Measurements from ENCODE around the gene SRGAP2C.
"Not testable (repeated sequence)": the region's sequence is repeated elsewhere in the genome, so short reads cannot be mapped to it uniquely, and the experiment has no call there.

SRGAP2C gene

DNA sequence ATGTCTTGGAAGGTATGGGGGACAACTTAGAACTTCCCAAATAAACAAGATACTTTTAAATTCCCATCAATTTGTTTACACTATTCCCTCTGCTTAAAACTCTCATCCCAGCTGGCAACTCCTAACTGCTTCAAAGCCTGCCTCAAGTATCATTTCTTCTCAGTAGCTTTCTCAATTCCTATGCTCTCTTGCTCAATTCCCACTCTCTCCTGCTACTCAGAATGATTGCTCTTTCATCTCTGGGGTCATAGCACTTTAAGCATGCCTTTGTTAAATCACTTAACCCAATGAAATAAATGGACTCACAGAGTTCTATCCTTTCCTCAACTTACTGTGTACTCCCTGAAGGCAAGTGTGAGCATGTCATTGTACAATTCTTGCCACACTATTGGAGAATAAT lies 19.5 kb upstream of the SRGAP2C start:
- H3K9me3 ChIP-seq; H3K36me3 ChIP-seq (replicated peaks); H3K4me3 ChIP-seq; in situ Hi-C loops (cut with MboI; ENCODE audit: low sequenced_read_pairs); DNase-seq (ENCODE audit: low spot score in 2 of 2); H3K4me1 ChIP-seq; H3K27me3 ChIP-seq (ENCODE audit: low read depth): not testable (repeated sequence)

GRCh38 chr1:121167225-121167738 lies 17.5 kb upstream of the SRGAP2C start:
- DNase-seq (ENCODE audit: low spot score in 2 of 2); in situ Hi-C loops (cut with MboI; ENCODE audit: low sequenced_read_pairs); H3K4me3 ChIP-seq; H3K27me3 ChIP-seq (ENCODE audit: low read depth); H3K4me1 ChIP-seq; H3K9me3 ChIP-seq; H3K36me3 ChIP-seq (replicated peaks): not testable (repeated sequence)

DNA sequence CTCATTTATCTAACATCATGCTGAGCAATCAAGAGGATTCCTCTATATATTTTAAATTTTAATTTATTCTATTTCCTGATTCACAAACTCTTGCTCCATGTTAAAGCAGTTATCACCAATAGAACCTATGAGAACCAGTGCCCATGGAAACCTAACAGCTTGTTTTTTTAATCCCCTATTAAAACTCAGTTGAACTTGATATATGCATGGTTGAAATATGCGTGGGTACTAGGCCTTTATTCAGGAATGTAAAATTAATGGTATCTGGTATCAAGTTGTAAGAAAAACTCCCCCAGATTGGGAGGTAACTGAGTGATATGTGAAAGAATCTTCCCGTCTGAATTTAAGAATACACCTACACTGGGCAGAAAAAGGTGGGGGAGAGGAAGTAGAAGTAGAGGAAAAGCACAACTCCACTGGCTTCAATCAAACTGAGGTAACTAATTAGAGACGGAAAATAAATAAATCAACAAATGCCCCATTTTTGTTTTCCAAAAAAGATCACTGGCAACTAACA lies 16.6 kb upstream of the SRGAP2C start:
- in situ Hi-C loops (cut with MboI; ENCODE audit: low sequenced_read_pairs): not testable (repeated sequence)

GRCh38 chr1:121176649-121177048 lies 8.1 kb upstream of the SRGAP2C start:
- DNase-seq (ENCODE audit: low spot score in 2 of 2); H3K27me3 ChIP-seq (ENCODE audit: low read depth); H3K4me1 ChIP-seq; H3K4me3 ChIP-seq; H3K9me3 ChIP-seq; in situ Hi-C loops (cut with MboI; ENCODE audit: low sequenced_read_pairs); H3K36me3 ChIP-seq (replicated peaks): not testable (repeated sequence)

More for the DNA sequence above, 16.6 kb upstream of the SRGAP2C start:
- H3K9me3 ChIP-seq; H3K36me3 ChIP-seq (replicated peaks); H3K4me1 ChIP-seq; H3K4me3 ChIP-seq; DNase-seq (ENCODE audit: low spot score in 2 of 2); H3K27me3 ChIP-seq (ENCODE audit: low read depth): not testable (repeated sequence)

- H3K27me3 ChIP-seq (ENCODE audit: low read depth); DNase-seq (ENCODE audit: low spot score in 2 of 2); H3K4me1 ChIP-seq; H3K9me3 ChIP-seq; H3K36me3 ChIP-seq (replicated peaks); in situ Hi-C loops (cut with MboI; ENCODE audit: low sequenced_read_pairs); H3K4me3 ChIP-seq: not testable (repeated sequence)
Observed at GRCh38 chr1:121178197-121178596, 6.6 kb upstream of the SRGAP2C start.

DNA sequence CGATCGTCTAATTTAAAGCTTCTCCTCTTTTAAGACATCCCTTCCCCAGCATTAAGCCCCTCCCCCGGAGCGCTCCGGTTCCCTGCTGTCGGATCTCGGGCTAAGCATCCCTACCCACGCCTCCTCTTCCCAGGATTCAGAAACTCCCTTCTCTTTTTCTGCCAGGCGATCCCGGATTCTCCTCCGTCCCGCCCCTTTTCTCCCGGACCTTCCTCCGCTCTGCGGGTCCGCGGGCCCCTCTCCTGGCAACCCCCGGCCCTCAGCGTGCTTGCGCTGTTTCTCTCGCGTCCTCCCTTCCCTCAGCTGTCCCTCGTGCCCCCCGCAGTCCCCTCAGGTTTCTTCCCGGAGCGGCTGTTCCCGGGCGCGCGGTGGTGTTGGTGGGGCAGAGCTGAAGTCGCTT lies 908 bp upstream of the SRGAP2C start:
- H3K4me1 ChIP-seq; H3K27me3 ChIP-seq (ENCODE audit: low read depth); H3K9me3 ChIP-seq; in situ Hi-C loops (cut with MboI; ENCODE audit: low sequenced_read_pairs); H3K4me3 ChIP-seq; H3K36me3 ChIP-seq (replicated peaks): not testable (repeated sequence)
- DNase-seq (ENCODE audit: low spot score in 2 of 2): peak in 1 of 2 experiments; percentile 72

- H3K9me3 ChIP-seq; in situ Hi-C loops (cut with MboI; ENCODE audit: low sequenced_read_pairs); DNase-seq (ENCODE audit: low spot score in 2 of 2); H3K4me1 ChIP-seq; H3K36me3 ChIP-seq (replicated peaks); H3K27me3 ChIP-seq (ENCODE audit: low read depth): not testable (repeated sequence)
- peak overlapping the region; percentile 37 for H3K4me3 ChIP-seq
Observed at GRCh38 chr1:121185140-121185708, 449 bp downstream of the SRGAP2C start.

- DNase-seq (ENCODE audit: low spot score in 2 of 2); in situ Hi-C loops (cut with MboI; ENCODE audit: low sequenced_read_pairs); H3K36me3 ChIP-seq (replicated peaks); H3K27me3 ChIP-seq (ENCODE audit: low read depth); H3K4me3 ChIP-seq; H3K9me3 ChIP-seq; H3K4me1 ChIP-seq: not testable (repeated sequence)
Observed at GRCh38 chr1:121186191-121186590, 1.4 kb downstream of the SRGAP2C start.

DNA sequence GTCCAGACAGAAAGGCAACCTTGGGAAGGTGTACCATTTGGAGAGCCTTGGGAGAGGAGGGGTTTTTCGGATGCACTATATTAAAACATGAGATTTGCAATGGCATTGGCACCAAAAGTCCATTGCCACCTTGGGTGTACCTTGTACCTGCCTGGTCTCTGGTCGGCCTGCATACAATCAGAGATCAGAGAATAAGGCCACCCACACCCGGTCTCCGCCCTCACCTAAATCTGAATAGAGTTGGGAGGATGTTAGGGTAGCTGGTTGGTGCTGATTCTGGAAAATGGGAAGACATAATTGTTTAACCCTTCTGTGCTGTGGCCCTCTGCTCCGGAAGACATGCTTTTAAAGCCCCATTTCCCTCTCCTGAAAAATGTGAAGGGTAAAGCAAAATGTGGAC lies 3.1 kb downstream of the SRGAP2C start:
- H3K9me3 ChIP-seq; H3K27me3 ChIP-seq (ENCODE audit: low read depth); H3K4me1 ChIP-seq; H3K36me3 ChIP-seq (replicated peaks); in situ Hi-C loops (cut with MboI; ENCODE audit: low sequenced_read_pairs): not testable (repeated sequence)
- peak overlapping the region; percentile 19 for H3K4me3 ChIP-seq
- DNase-seq (ENCODE audit: low spot score in 2 of 2): peak in 1 of 2 experiments; percentile 8

DNA sequence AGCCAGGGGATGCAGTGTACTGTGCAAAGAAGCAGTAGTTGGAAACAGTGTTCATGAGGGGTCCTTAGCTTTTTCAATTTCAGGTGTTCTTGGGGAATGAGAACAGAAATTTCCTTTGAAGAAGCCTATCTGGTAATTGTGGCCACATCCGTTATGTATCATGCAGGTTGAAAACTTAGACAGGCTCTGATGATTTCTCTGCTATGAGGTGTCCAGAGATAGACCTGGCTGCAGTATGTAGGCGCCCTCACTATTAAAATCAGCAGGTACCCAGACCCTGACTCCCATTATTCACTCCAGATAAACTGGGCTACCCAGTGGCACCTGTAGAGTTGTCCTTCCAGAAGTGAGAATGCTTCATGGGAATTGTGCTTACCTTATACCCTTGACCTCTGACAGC lies 7.7 kb downstream of the SRGAP2C start:
- H3K27me3 ChIP-seq (ENCODE audit: low read depth); H3K36me3 ChIP-seq (replicated peaks); H3K4me3 ChIP-seq; in situ Hi-C loops (cut with MboI; ENCODE audit: low sequenced_read_pairs); H3K4me1 ChIP-seq; H3K9me3 ChIP-seq; DNase-seq (ENCODE audit: low spot score in 2 of 2): not testable (repeated sequence)

DNA sequence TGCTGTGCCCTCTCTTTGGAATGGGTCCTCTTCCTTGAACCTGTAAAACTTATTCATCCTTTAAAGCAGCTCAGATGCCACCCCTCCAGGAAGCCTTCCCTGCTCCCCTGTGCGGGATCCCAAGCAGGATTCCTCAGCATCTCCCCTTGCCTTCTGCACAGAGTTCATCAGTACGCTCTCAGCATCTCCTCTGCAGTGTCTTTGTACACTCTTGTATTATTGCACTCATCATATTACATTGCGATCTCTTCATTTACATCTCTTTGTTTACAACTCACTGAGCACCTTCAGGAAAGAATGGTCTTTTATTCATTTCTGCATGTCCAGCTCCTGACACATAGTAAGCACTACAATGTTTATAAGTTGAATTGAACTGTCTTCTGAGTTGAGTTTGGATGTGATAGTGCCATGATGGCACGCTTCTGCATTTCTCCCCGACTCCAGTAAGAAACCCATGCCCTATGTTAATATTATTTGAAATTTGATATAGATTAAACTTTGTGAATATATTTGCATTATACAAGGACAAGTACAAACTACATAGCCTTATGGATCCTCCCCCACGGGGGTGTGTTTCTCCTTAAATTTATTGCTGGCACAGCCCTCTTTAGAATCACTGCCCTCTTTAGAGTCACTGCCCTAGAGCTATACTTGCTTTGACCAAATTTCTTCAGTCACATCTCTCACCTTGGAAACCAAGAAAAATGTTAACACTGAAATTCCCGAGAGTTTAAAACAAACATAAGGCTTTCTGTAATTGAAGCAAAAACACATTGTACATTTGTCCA lies 12.5 kb downstream of the SRGAP2C start:
- H3K36me3 ChIP-seq (replicated peaks); H3K27me3 ChIP-seq (ENCODE audit: low read depth); H3K4me3 ChIP-seq; H3K4me1 ChIP-seq; H3K9me3 ChIP-seq; in situ Hi-C loops (cut with MboI; ENCODE audit: low sequenced_read_pairs): not testable (repeated sequence)
- peak in 1 of 2 experiments; percentile 9 for DNase-seq (ENCODE audit: low spot score in 2 of 2)

GRCh38 chr1:121199763-121200162 lies 15.0 kb downstream of the SRGAP2C start:
- H3K27me3 ChIP-seq (ENCODE audit: low read depth); H3K4me1 ChIP-seq; DNase-seq (ENCODE audit: low spot score in 2 of 2); H3K36me3 ChIP-seq (replicated peaks); H3K4me3 ChIP-seq; in situ Hi-C loops (cut with MboI; ENCODE audit: low sequenced_read_pairs); H3K9me3 ChIP-seq: not testable (repeated sequence)

- H3K9me3 ChIP-seq; H3K4me1 ChIP-seq; H3K36me3 ChIP-seq (replicated peaks); H3K27me3 ChIP-seq (ENCODE audit: low read depth); H3K4me3 ChIP-seq; in situ Hi-C loops (cut with MboI; ENCODE audit: low sequenced_read_pairs); DNase-seq (ENCODE audit: low spot score in 2 of 2): not testable (repeated sequence)
Observed at GRCh38 chr1:121200232-121200631, 15.5 kb downstream of the SRGAP2C start.

Data from HAP-1 (cell line).